Measurements from ENCODE around the gene POU6F2. TPM values are rescaled to one million over a fixed set of nuclear protein-coding genes. Genes with fewer than 3 reads are reported as not detected.

Gene POU6F2
- total RNA-seq, 6 experiments from 2014 or later, result 0.12 to 2.1 (median 0.64) TPM; not detected in 2

DNA sequence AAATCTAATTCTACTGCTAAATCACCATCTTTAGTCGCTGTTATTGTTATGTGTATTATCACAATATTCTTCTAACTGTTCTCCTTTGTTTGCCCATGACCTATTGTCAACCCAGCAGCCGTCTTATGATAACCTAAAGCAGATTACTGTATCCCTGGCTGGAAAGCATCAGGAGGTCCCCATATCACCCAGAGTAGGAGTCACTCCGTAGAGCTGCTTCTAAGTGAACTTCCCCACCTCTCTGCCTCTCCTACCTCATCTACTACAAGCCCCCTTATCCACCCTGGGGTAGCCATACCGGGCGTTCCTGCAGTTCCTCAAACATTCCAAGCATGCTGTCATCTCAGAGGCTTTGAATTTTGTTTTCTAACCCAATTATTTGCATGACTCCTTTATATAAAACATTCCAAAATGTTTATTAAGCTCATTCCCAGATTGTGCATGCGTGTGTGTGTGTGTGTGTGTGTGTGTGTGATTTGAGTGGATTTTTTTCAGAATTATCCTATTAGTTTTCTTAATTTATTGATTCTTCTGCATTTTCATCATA lies 39.7 kb downstream of the POU6F2 start:
- Histone ChIP-seq H3K9me3 (no peaks in the 10 kb centered on the region), H3K4me1 (no peaks in the 10 kb centered on the region), H3K27me3 (no peaks in the 10 kb centered on the region), H3K36me3 (no peaks in the 10 kb centered on the region), H3K4me3 (no peak overlapping the region), H3K27ac (no peak overlapping the region)
- ATAC-seq (no peak), DNase-seq (no peak)
- TF ChIP-seq POLR2A (IDR thresholded peaks at IDR 0.05) (no peak), CTCF (IDR thresholded peaks at IDR 0.05) (no peak)
- 35% methylated on average over 6 of the region's 6 CpGs for WGBS (ENCODE audit: insufficient coverage, low coverage, low lambda C conversion rate, missing lambda C conversion rate)
- intact Hi-C loops (cut with DNase I), result no loop called here

DNA sequence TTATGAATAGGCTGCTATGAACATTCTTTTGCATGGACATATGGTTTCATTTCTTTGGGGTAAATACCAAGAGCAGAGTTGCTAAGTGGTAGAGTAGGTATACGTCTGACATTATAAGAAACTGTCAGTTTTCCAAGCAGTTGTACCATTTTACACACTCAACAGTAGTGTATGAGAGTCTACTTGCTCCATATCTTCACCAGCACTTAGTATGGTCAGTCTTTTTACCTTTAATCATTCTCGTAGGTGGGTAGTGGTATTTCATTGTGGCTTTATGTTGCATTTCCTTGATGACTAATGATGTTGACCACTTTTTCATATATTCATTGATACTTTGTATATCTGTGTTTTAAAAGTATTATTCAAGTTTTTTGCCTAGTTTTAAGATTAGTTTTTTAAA lies 45.1 kb downstream of the POU6F2 start:
- WGBS (ENCODE audit: insufficient coverage, low coverage, low lambda C conversion rate, missing lambda C conversion rate), result 55% methylated on average over 2 of the region's 2 CpGs
- Histone ChIP-seq H3K27me3 (no peaks in the 10 kb centered on the region), H3K4me3 (no peak overlapping the region), H3K36me3 (no peaks in the 10 kb centered on the region), H3K9me3 (no peaks in the 10 kb centered on the region), H3K27ac (no peak overlapping the region), H3K4me1 (no peaks in the 10 kb centered on the region)
- TF ChIP-seq POLR2A (IDR thresholded peaks at IDR 0.05) (no peak), CTCF (IDR thresholded peaks at IDR 0.05) (no peak)
- ATAC-seq (no peak), DNase-seq (no peak)
- intact Hi-C loops (cut with DNase I), result no loop called here

DNA sequence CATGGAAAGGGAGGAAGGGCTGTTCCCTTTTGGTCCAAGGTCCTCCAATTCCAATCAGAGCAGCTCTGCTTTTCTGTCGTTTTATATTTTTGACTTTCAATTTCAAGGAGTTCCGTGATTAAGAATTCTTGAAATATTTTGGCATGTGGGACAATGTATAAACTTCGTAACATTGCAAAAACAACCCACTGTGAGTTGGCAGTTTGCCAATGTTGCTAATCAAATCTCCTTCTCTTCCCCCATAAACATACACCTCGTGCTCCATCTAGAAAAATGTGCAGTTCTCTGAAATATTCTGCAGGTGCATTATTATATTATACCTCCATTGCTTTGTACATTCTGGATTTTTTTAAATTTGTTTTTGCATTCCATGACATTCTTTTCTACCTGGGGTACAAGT lies 49.8 kb downstream of the POU6F2 start:
- ATAC-seq, result no peak
- Histone ChIP-seq H3K9me3 (no peaks in the 10 kb centered on the region), H3K4me1 (no peaks in the 10 kb centered on the region), H3K4me3 (no peak overlapping the region), H3K36me3 (no peaks in the 10 kb centered on the region), H3K27ac (no peak overlapping the region), H3K27me3 (no peaks in the 10 kb centered on the region)
- no peak for DNase-seq
- intact Hi-C loops (cut with DNase I), result no loop called here
- TF ChIP-seq CTCF (IDR thresholded peaks at IDR 0.05), result no peak
- TF ChIP-seq POLR2A (IDR thresholded peaks at IDR 0.05), result no peak
- 40% methylated on average over 4 of the region's 4 CpGs for WGBS (ENCODE audit: insufficient coverage, low coverage, low lambda C conversion rate, missing lambda C conversion rate)

DNA sequence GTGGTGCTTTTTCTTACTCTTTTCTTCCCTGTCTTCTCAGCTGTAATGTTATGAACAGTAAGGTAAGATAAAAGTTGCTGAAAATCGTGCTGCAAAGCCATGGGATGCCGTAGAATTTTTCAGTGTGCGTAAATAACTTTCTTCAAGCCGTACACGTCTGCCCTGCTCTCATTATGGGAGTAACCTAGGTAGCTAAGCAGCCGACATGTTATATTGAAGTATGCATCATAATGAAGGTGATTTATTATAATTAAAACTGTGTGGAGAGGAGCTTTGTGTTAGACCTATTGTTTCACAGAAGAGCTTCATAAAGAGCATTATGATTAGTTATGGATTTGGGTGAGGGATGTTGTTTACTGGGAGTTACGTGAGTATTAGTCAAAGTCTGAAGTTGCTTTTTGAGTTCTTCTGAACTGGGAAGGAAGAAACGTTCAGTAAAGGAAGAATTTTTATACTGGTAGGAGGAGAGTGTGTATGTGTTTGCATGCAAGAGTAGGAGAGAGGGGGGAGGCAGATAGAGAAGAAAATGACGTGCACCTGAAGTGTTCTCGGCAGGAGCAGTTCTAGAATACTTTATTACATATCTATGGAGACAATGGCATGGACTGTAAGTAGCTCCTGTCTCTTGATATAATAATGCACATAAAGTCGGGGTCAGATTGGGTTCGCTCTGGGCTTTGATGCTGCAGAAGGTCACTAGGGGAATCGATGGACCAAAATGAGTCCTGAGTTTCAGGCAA lies 56.3 kb downstream of the POU6F2 start:
- 64% methylated on average over 13 of the region's 13 CpGs for WGBS (ENCODE audit: insufficient coverage, low coverage, low lambda C conversion rate, missing lambda C conversion rate)
- no peak for TF ChIP-seq CTCF (IDR thresholded peaks at IDR 0.05)
- no peak for TF ChIP-seq POLR2A (IDR thresholded peaks at IDR 0.05)

More for the DNA sequence above, 56.3 kb downstream of the POU6F2 start:
- no peaks in the 10 kb centered on the region for H3K4me1 ChIP-seq
- ATAC-seq (no peak), DNase-seq (no peak)
- intact Hi-C loops (cut with DNase I), result no loop called here
- no peak overlapping the region for H3K27ac ChIP-seq
- H3K4me3 ChIP-seq, result no peak overlapping the region
- H3K36me3 ChIP-seq, result no peaks in the 10 kb centered on the region
- H3K27me3 ChIP-seq, result no peaks in the 10 kb centered on the region
- H3K9me3 ChIP-seq, result no peaks in the 10 kb centered on the region

Measured in right lobe of liver (tissue), 6 donors.